HG03060 (cell line): ENCODE measurements around the gene CASK.
"Not testable (repeated sequence)": the region's sequence is repeated elsewhere in the genome, so short reads cannot be mapped to it uniquely, and the experiment has no call there.

Experiments used
- ATAC-seq: cut with Tn5 transposase; IDR thresholded peaks from one replicate; pipeline ENCODE4 v1.9.1; 2021; ENCODE audit warnings: low read depth, moderate number of reproducible peaks; ENCODE audit not compliant: unreplicated experiment

Gene CASK

GRCh38 chrX:41737065-41737464 lies 186.3 kb downstream of the CASK start:
- ATAC-seq = no peak

GRCh38 chrX:41734530-41734929 lies 188.8 kb downstream of the CASK start:
- ATAC-seq = no peak

GRCh38 chrX:41733939-41734338 lies 189.4 kb downstream of the CASK start:
- ATAC-seq = peak; percentile 93

- no peak for ATAC-seq
Measured at GRCh38 chrX:41732260-41732659, 191.1 kb downstream of the CASK start.

DNA sequence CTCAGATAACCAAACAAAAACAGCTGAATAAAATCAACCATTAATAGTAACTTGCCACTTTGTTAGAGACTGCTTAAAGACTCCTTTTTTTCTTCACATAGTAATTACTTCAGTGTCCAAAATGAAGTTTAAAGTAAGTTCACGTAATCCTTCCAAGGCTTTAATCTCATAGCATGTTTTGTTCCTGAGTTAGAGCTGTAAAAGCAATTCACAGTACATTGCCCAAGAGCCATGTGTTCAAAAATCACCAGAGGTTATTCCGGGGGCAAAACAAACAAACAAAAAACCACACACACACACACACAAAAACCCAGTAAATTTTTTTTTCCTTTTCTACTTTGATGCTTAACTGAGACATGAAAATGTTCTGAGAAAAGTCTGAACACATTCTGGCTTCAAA lies 193.3 kb downstream of the CASK start:
- ATAC-seq = no peak

DNA sequence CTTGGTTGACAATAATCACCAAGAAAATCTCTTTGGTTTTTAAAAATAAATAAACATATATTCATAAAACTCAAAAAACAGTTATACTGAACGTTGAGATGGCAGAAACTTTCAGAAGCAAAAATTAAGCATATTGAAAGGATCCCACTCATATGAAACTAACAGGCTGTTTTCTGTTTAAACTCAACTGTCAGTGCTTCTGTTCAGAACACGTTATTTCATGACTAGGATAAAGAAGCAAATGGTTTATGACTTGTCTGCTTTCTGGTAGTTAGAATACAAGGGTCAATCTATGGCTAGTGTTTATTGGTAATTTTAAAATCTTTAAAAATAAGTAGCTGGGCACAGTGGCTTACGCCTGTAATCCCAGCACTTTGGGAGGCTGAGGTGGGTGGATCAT lies 195.2 kb downstream of the CASK start:
- no peak for ATAC-seq

GRCh38 chrX:41723826-41724225 lies 199.5 kb downstream of the CASK start, which contains the start of gene GPR82:
GPR82 (plus strand) TSS chrX:41724181; CDS start chrX:41727027, 2,846 bp downstream.
- no peak for ATAC-seq

DNA sequence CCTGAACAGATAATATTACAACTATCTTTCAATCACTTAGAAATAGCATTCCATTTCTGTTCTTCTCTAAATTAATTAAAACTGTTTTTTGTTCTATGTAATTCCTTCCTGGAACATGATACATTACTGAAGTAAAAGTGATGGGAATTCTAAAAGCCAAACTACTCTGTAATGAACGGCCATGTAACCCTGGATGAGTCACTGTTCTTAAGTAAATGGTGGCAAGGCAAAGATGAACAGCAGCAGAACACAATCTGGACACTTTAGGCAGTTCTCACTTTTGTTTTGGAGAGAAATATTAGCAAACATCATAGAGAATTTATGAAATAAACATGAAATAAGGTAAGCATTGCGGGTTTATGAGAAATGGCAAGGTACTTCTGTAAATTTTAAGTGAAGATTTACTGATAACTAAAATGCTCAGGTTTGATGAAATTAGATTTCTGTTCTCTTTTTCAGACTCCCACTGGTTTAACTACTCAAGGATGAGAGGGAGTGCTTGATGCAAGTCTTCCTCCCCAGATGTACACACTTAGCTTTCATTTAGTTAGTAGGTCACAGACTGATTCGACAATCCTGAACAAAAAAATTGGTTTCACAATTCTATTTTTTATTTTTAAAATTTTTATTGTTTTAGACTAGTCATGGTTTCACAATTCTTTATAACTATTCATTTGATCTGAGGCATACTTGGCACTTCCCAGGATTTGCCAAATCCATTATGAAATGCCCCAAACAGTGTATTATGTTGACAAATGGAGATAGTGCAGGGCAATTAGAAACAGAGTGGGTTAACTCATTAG lies 200.3 kb downstream of the CASK start:
- no peak for ATAC-seq

GRCh38 chrX:41722214-41722613 lies 201.1 kb downstream of the CASK start:
- ATAC-seq = no peak

- ATAC-seq = no peak
Measured at GRCh38 chrX:41721590-41721989, 201.8 kb downstream of the CASK start.

- peak; percentile 80 for ATAC-seq
Measured at GRCh38 chrX:41720125-41720779, 203.1 kb downstream of the CASK start.

- ATAC-seq = not testable (repeated sequence)
Measured at GRCh38 chrX:41719610-41720009, 203.7 kb downstream of the CASK start.

GRCh38 chrX:41718481-41719235 lies 204.7 kb downstream of the CASK start:
- ATAC-seq = no peak

DNA sequence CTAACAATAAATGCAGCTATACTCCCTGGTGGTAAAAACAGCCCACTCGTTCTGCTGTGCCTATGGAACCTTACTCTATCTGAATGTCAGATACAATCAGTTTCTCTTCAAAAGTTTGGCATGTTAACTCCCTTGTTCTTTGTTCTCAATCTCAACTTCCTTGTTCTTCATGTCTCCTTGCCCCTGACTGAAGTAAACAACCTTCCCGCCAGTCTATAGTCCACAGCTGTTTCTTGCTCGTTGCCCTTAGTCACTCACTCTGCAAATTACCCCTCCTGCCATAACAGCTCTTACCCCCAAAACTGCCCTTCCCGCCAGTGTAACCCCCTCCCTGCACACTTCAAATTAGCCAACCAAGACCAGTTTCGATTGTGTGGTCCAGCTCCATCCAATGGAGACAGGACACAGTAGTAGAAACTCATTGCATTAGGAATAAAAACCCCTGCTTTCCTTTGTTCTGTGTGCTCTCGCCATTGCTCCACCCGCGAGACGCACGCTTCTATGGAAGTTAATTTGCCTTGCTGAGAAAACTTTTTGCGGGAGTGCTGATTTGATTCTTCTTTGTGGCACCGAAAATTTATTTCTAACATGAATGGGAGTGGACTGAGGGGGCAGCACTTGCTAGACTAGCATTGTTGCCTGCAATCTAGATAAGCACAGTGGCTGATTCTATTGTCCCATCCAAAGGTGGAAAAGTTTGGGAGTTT lies 206.4 kb downstream of the CASK start:
- ATAC-seq = no peak

DNA sequence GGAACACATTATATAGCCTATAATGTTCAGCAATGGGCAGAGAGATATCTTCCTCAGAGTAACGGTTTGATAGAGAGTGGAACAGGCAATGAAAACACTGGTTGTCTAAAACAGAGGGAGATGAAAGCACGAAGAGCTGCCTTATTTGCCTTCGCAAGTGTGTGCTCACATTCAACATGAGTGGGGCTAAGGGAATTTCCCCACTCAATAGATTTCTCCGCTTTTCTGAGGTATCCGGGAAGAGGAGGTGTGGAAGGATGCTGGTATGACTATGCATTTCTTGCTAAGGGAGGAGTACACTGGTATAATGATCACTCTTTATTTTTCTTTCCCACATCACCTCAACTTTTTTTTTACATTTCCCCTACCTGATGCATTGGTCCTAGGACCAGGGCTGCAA lies 207.1 kb downstream of the CASK start:
- no peak for ATAC-seq

DNA sequence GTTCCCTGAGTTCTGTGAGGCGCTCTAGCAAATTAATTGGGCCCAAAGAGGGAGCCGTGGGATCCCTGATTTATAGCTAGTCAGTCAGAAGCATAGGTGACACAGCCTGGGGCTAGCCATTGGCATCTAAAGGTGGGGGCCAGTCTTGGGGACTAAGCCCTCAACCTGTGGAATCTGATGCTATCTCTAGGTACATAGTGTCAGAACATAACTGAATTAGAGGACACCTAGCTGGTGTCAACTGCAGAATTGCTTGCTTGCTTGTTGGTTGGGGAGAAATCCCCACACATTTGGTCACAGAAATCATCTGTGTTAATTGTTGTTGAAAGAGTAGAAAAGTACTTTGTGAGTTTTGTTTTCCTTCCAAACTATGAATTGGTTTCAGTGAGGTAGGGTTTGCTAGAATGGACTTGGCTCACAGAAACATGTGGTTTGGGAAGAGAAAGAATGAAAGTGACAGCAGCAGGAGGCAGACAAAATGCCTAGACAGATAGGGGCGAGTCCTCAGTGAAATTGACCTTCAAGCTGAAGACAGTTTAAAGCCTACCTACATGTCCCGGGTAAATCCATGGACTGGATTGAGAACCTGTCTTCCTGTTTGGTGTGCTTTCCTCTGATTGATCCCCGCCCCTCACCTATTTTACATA lies 212.2 kb downstream of the CASK start:
- no peak for ATAC-seq

- no peak for ATAC-seq
Measured at GRCh38 chrX:41708486-41708885, 214.9 kb downstream of the CASK start.

GRCh38 chrX:41707218-41707617 lies 216.1 kb downstream of the CASK start:
- ATAC-seq = no peak

DNA sequence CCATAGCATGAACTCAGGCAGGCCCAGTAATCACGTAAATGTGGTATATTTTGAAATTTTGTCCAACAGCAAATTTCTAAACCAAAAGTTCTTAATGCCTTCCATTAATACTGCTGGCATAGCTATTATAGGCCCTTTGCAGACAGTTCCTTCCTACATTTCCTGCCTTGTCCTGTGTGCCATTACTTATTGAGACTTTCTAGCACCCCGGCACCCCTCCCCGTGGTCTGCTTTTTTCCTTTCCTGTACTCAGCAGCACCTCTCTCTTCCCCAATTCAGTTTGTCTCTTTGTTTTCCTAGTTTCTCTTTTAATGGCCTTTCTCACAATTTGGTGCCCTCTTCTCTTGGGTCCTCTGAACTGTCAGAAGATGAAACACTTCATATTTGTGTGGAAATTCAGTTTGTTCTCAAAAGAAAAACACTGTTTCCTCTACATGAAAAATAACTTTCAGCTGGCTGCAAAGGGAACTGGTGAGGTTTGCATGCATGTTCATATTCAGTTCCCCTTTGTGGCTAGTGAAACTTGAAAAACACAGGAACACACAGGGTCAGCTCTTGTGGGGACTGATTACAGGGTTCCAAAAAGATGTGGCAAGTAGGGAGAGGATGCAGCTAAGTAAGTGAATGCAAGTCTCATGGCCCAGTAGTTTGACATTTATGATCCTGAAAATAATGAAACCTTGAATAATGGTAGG lies 217.5 kb downstream of the CASK start:
- peak; percentile 80 for ATAC-seq

DNA sequence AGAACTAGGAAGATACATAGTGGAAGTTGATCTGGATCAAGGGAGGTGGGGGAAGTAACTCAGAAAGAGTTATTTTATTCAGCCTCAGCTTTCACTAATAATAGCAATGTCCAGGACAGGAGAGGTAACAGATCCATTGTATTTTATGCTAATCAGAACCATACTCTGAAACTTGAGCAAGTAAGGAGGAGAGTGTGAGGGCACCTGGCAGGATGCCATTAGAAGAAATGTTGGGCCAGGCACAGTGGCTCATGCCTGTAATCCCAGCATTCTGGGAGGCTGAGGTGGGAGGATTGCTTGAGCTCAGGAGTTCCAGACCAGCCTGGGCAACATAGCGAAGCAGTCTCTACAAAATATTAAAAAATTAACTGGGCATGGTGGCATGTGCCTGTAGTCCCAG lies 218.3 kb downstream of the CASK start:
- ATAC-seq = no peak
